ENCODE measurements around the gene ING5. TPM values are rescaled to one million over a fixed set of nuclear protein-coding genes. Genes with fewer than 3 reads are reported as not detected.
A peak's percentile ranks its signal among the peaks of the same experiment; 100 is the strongest.

Gene ING5
- total RNA-seq, 6 donors from 2014 or later: 20.2 to 181 (median 41.5) TPM

DNA sequence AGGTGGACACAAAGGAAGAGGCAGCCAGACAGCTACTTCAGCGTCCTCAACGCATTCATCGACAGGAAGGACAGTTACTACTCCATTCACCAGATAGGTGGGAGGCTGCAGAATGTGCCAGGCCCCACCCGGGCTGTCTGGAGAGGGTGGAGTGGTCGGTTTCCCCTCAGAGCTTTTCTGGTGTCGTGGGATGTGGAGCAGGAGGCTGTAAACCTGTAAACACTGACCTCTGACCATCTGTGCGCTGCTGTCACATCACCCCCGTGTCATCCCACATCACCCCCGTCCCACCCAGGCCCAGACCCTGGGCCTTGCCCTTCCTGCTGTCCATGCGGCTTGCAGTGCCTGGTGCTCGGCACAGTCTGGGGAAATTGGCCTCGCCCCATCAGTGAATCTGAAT is 47.3 kb upstream of the ING5 start:
- Histone ChIP-seq H3K4me1 (peaks cover 0 to 5% (median 1%) of the 10 kb centered on the region in 4 donors), H3K4me3 (no peak overlapping the region), H3K27me3 (no peaks in the 10 kb centered on the region), H3K9me3 (no peaks in the 10 kb centered on the region), H3K27ac (no peak overlapping the region), H3K36me3 (peaks cover 14 to 86% (median 65%) of the 10 kb centered on the region in 4 donors)
- DNase-seq (no peak), ATAC-seq (ENCODE audit: low FRiP score in 2 of 2) (no peak)
- 86 to 90% methylated on average over 10 to 12 of the region's 12 CpGs for WGBS, 2 donors
- TF ChIP-seq POLR2A (IDR thresholded peaks at IDR 0.05): no peak

GRCh38 chr2:241655516-241656189 is 46.2 kb upstream of the ING5 start:
- no peak for TF ChIP-seq POLR2AphosphoS5 (IDR thresholded peaks at IDR 0.05)
- TF ChIP-seq EP300 (IDR thresholded peaks at IDR 0.05): no peak
- TF ChIP-seq POLR2A (IDR thresholded peaks at IDR 0.05): no peak
- no peak for TF ChIP-seq CTCF (IDR thresholded peaks at IDR 0.05)
- Histone ChIP-seq H3K27ac (no peak overlapping the region), H3K4me1 (no peaks in the 10 kb centered on the region), H3K36me3 (peaks cover 14 to 97% (median 75%) of the 10 kb centered on the region in 4 donors), H3K4me3 (no peak overlapping the region), H3K9me3 (no peaks in the 10 kb centered on the region), H3K27me3 (no peaks in the 10 kb centered on the region)
- ATAC-seq (ENCODE audit: low FRiP score in 2 of 2): no peak
- DNase-seq: peak in 1 of 2 donors; percentile 52
- 91 to 94% methylated on average over 17 of the region's 17 CpGs for WGBS, 2 donors

GRCh38 chr2:241656190-241656741 is 45.6 kb upstream of the ING5 start:
- Histone ChIP-seq H3K27me3 (no peaks in the 10 kb centered on the region), H3K9me3 (no peaks in the 10 kb centered on the region), H3K4me1 (no peaks in the 10 kb centered on the region), H3K36me3 (peaks cover 17 to 97% (median 81%) of the 10 kb centered on the region in 4 donors), H3K27ac (no peak overlapping the region), H3K4me3 (no peak overlapping the region)
- TF ChIP-seq CTCF (IDR thresholded peaks at IDR 0.05) (no peak), POLR2A (IDR thresholded peaks at IDR 0.05) (no peak), EP300 (IDR thresholded peaks at IDR 0.05) (no peak), POLR2AphosphoS5 (IDR thresholded peaks at IDR 0.05) (no peak)
- peak in 1 of 2 donors; percentile 63 for DNase-seq
- ATAC-seq (ENCODE audit: low FRiP score in 2 of 2): peak in 1 of 2 donors; percentile 7
- 94 to 96% methylated on average over 13 of the region's 13 CpGs for WGBS, 2 donors

DNA sequence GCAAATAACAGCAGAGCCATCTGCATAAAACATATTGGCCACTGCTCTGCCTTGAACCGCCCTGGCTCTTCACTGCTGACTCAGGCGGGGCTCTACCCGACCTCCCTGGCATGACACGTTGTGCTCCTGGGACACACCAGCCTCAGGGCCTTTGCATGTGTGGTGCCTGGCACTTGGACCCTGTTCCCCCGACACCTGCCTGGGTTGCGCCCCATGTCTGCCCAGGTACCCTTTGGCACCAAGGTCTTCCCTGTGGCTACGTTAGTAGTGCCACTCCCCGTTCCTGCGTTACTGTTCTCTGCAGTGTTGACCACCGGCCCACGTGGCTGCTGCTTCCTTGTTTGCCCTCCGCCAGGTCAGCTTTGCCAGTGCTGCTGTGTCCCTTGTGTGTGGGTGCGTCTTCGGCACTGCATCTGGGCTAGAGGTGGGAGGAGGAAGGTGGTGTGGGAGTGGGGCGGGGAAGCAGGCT is 44.0 kb upstream of the ING5 start:
- H3K9me3 ChIP-seq: no peaks in the 10 kb centered on the region
- no peak overlapping the region for H3K4me3 ChIP-seq
- WGBS, 2 donors: 91 to 95% methylated on average over 12 to 14 of the region's 15 CpGs
- H3K27ac ChIP-seq: no peak overlapping the region
- no peaks in the 10 kb centered on the region for H3K4me1 ChIP-seq
- TF ChIP-seq POLR2A (IDR thresholded peaks at IDR 0.05): no peak
- no peak for ATAC-seq (ENCODE audit: low FRiP score in 2 of 2)
- H3K36me3 ChIP-seq: peaks cover 17 to 95% (median 76%) of the 10 kb centered on the region in 4 donors
- no peak for DNase-seq
- no peaks in the 10 kb centered on the region for H3K27me3 ChIP-seq

- TF ChIP-seq POLR2A (IDR thresholded peaks at IDR 0.05) (no peak), POLR2AphosphoS5 (IDR thresholded peaks at IDR 0.05) (no peak), CTCF (IDR thresholded peaks at IDR 0.05) (no peak), EP300 (IDR thresholded peaks at IDR 0.05) (no peak)
- Histone ChIP-seq H3K4me1 (no peaks in the 10 kb centered on the region), H3K36me3 (peaks cover 17 to 90% (median 71%) of the 10 kb centered on the region in 4 donors), H3K9me3 (no peaks in the 10 kb centered on the region), H3K27ac (no peak overlapping the region), H3K4me3 (no peak overlapping the region), H3K27me3 (no peaks in the 10 kb centered on the region)
- DNase-seq (no peak), ATAC-seq (ENCODE audit: low FRiP score in 2 of 2) (no peak)
- 87 to 91% methylated on average over 5 of the region's 5 CpGs for WGBS, 2 donors
These were observed 43.5 kb upstream of the ING5 start for GRCh38 chr2:241658296-241658695.
